HG03196 (cell line): ENCODE results near the gene KIAA1328.
"Not testable (repeated sequence)": the region's sequence is repeated elsewhere in the genome, so short reads cannot be mapped to it uniquely, and the experiment has no call there.

Source experiments
- ATAC-seq: cut with Tn5 transposase; IDR thresholded peaks from one replicate; pipeline ENCODE4 v1.9.1; 2021; ENCODE audit not compliant: unreplicated experiment

KIAA1328 gene

DNA sequence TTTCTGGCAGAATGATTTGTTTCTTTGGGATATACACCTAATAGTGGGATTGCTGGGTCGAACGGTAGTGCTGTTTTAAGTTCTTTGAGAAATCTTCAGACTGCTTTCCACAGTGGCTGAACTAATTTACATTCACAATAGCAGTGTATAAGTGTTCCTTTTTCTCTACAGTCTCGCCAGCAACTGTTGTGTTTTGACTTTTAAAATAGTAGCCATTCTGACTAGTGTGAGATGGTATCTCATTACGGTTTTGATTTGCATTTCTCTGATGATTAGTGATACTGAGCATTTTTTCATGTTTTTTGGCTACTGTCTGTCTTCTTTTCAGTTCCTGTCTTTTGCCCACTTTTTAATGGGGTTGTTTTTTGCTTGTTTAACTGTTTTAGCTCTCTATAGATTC lies 306.2 kb downstream of the KIAA1328 start:
- ATAC-seq: no peak

DNA sequence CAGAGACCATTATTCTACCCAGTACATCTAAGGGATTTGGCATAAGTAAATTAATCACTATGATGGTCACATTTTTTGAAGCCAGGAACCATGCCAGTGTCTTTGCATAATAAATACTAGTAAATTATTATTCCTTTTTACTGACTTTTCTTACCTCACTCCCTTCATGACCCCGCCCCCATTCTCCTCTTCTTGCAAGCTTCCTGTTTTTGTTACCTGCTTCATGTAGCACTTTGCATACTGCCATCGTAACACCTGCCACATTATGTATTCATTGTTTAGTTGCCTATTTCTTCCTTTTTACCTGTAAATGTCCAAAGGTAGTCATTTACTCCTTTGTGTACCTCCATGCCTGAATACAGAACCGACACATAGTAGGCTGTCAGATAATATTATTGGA lies 309.5 kb downstream of the KIAA1328 start:
- ATAC-seq: no peak

DNA sequence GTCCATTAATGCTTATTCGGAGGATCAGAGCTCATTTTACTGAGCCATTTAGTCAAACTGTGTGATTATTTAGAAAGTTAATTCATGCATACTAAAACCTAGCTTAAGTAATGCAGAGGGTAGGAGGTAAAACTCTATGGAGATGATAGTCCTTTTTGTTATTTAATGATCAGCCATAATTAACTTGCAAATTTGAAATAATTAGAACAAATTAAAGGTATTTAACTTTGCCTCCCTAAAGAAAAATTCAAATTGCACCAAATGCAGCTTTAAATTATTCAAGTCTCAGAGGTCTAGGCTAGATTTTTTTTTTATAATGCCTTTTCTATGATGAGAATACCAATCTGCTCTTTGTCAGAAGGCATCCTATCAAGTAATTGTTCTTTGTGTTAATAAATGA lies 310.9 kb downstream of the KIAA1328 start:
- ATAC-seq: no peak

DNA sequence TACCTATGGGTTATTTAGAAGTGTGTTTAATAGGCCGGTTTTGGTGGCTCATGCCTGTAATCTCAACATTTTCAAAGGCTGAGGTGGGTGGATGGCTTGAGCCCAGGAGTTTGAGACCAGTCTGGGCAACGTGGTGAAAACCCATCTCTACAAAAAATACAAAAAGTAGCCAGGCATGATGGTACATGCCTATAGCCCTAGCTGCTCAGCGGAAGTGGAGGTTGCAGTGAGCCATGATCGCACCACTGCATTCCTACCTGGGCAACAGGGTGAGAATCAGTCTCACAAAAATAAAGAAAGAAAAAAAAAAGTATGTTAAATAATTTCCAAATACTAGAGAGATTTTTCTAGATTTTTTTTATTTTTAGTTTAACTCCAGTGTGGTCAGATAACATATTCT lies 316.0 kb downstream of the KIAA1328 start:
- ATAC-seq: no peak

DNA sequence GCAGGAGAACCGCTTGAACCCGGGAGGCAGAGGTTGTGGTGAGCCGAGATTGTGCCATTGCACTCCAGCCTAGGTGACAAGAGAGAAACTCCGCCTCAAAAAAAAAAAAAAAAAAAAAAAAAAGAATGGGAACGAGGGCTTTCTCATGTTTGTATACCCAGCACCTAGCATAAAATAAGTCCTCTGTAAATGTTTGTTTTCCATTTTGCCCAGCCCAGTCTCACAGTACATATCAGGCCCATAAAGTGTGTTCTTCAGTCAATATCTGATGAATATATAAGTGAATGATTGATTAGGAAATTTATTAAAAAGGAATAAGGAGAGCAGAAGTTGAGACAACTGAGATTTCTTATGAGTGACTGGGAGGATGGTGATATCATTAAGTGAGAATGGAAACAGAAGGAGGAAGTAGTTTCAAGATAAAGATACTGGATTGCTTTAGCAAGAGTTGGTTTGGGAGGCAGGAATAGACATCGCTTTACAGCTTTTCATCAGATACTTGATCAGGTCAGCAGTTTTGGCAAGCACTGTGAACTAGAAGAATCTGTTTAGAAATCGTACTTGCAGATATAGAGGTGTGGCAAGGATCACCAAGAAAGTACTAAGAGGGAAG lies 327.5 kb downstream of the KIAA1328 start:
- ATAC-seq: no peak

DNA sequence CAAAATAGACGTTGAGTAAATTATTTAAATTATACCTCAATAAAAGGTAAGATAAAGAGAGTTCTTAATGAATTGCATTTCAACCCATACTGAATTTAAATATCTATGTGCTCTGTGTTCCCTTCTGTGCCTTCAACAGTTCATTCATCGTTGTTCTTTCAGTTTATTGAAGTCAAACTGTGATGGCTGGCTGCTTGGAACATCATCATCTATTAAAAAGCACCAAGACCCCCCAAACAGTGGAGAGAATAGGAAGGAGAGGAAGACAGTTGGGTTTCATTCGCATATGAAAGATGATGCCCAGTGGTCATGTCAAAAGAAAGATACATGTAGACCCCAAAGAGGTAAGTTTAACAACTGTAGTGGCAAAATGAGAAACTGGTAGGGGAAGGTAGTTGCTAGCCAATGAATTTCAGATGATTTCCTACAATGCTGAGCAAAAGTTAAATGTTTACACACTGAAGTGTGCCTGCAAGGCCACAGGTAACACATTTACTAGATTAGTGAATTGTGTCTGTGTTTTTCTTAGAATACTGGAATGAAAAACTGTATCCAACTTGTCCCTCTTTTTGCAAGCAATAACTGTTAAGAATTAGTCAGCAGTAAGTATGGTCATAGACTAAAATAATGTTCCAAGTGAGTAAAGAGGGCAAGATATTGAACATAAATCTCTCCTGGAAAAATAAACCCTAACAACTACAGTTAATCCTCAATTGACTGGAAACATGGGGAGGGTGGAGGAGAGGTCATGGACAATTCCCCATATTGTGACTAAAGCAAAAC lies 331.3 kb downstream of the KIAA1328 start:
- no peak for ATAC-seq

DNA sequence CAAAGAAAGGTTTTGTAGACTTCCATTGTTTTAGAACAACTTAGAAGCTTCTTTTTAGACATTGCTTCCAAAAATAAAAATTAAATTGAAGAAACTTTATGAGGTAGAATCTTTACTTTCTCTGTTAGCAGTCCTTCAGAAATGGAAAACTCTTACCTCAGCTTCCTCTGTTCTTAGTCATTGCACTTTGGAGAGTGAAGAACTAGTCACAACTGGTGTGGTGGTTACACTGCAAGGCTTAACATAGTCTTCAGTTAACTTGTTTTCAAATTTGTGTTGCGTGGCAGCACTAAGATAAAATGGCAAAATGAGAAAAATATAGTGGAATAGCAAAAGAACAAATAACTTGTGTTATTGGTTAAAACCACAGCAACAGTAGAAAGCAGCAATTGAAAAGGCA lies 332.6 kb downstream of the KIAA1328 start:
- no peak for ATAC-seq

DNA sequence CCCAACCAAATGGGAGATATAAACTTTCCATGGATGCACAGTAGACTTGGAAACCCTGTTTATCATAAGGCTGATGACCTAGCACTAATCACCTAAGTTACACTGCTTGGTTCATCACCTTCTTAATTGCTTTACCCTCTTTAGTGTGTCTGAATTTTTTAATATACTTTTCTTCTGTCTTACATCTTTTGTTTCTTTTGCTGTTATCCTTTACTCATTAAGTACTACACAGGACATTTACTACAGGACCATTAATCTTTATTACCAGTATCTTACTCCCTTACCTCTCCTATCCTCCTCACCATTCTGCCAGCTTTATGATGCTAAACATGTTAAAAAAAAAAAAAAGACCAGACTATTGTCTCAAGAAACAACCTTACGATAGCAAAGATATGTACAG lies 333.6 kb downstream of the KIAA1328 start:
- ATAC-seq: no peak

DNA sequence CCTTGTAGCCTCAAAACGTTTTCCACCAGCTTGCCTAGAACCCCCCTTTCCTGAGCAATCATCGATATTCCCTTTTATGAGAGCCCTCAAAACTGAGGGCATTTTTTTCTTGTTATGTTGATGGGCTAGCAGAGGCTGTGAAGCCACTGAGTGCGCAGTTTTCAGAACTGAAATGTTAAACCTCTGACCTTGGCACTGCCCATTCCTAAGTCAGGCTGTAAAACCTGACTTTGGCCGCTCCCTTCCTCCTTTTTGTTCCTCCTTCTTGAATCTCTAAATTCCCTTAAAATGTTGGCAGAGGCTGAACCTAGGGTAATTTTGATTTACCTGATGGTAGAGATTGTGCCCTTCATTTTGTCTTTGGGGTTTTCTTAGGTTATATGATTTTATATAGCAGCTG lies 334.2 kb downstream of the KIAA1328 start:
- ATAC-seq: no peak

DNA sequence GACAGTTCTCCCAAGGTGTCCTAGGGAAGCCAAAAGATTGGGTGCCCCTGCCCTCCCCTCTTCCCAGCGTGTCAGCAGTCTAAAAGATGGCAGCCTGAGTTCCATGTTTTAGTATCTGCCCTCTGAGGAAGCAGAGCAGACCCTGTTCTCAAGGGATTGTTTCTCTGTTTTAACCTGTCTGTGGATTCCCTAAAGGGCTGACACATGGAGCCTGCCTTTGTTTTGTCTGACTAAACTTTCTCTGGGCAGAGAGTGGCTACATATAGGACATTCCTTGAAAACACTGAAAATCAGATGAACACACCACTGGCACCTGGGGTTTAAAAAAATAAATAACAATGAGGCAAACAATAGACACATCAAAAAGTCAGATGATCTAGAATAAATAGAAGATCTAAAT lies 337.6 kb downstream of the KIAA1328 start:
- no peak for ATAC-seq

DNA sequence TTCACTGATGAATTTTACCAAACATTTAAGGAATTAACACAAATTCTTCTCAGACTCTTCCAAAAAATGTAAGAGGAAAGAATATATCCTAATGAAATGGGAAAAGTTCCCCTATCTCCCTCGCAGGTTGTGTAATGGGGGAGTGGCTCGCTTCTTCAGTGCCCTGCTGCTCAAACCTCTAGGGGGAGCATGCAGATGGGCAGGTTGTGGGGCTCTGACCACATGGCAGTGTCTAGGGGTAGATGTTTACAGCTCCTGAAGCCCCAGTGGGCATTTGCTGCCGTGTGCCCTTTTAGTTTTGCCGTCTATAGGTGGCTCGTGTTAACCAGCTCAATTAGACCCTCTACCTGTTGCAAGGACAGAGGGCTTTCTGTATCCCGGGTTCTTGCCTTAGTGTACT lies 338.0 kb downstream of the KIAA1328 start:
- ATAC-seq: not testable (repeated sequence)

DNA sequence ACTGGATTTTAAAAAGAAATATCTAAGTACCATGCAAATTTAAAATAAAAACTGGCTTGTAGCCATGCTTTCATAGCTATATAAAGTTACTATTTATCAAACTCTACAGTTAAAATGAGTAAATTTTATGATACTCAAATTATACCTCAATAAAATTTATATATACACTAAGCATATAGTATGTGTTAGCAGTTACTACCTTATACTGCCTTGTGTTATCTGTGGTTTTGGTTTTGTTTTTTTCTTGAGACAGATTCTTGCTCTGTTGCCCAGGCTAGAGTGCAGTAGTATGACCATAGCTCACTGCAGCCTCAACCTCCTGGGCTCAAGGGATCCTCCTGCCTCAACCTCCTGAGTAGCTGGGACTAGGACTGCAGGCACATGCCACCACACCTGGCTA lies 342.1 kb downstream of the KIAA1328 start:
- no peak for ATAC-seq

DNA sequence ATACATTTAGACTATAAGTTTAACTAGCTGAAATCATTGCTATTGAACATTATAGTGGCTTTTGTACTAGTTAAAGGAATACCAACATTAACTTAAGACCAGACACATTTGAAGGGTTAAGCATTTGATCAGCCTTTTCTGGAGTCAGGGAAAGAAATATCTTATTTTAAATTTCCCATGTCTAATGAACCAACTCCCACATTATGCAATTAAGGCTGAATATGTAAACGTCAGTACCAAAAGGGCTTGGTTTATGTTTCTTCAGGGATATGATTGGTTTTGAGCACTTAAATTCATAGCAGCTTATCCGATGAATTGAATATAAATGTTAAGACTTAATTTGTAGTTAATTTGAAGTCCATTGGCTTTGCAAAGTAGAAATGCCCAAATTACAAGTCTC lies 344.5 kb downstream of the KIAA1328 start:
- no peak for ATAC-seq

DNA sequence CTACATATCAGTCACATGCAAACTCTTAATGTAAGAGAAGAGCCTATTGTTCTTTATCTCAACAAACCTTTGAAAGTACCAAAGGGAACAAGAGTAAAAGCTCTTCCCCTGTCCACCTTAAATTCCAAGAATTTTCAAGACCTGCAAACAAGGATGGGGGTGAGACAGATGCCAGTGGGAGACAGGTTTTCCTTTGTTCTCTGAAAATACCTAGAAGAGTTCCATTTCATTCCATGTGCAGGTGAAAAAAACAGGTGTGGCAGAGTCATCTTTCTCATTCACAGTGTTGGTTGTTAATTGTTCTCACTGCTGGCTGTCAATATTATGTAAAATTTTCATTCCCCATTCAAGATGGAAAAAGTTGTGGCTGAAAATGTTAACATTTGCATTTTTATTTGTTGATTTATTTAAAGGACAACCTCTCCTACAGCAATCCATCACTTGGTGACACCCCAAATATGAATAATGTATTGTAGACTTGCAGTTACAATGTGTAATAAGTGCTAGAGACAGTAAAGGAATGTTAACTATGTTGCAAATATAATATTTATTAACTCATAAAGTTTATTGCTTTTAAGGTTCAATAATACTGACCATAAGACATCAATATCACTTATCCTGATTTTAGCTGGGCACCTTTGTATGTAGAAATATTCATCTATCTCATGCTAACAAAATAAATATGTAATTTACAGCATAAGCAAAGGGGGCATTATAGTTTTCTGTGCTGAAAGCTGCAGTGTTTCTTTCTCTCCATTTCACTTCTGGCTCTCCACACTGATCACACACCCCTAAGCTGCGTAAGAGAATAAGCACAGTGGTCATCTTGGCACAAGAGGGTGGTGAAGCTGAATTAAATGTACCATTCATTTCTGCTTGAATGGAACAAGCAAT lies 347.0 kb downstream of the KIAA1328 start:
- ATAC-seq: no peak

DNA sequence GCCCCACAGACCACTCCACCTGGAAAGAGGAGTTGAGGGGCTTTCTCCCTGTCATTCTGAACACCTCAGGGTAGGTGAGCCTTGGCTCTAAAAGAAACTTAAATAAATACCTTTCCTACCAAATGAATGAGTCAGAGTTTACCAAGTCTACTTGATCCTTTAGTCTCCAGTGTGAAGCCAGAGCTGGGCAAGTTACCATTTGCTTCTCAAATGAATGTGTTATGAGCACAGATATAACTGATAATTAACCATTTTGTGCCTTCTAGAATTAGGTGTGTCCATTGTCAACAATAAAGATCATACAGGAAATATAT lies 347.7 kb downstream of the KIAA1328 start:
- no peak for ATAC-seq

DNA sequence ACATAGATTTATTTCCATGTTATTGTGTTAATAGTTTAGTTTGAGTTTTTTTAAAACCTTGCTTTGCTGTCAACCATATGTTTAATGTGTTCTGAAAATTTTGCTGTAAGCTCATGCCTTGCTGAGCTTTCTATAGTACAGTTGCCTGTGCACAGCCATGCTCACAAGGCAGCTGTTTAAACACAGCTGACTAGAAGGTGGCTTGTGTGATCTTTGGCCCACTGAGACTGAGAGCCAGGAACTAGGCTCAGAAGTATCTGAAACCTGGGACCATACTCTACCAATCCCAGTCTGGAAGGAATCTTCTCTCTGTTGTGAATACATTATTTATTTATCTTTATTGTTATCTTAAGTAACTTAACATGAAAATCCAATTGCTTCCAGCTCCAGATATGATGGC lies 350.5 kb downstream of the KIAA1328 start:
- no peak for ATAC-seq

DNA sequence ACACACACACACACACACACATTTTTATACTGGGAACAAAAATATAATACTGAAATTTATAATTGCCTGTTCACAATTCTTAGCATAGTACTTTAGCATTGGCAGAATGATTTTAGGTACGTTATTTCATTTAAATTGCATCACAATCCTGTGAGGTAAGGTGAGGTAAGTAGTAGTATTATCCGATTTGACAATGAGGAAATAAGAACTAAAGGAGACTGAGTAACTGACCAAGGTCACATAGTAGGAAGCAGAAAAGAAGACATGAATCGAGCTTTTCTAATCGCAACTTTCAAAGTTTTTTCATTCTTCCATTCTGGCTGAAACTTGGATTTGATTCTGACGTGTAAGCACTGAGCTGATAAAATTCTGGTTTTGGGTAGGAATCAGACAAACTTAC lies 351.2 kb downstream of the KIAA1328 start:
- ATAC-seq: no peak

DNA sequence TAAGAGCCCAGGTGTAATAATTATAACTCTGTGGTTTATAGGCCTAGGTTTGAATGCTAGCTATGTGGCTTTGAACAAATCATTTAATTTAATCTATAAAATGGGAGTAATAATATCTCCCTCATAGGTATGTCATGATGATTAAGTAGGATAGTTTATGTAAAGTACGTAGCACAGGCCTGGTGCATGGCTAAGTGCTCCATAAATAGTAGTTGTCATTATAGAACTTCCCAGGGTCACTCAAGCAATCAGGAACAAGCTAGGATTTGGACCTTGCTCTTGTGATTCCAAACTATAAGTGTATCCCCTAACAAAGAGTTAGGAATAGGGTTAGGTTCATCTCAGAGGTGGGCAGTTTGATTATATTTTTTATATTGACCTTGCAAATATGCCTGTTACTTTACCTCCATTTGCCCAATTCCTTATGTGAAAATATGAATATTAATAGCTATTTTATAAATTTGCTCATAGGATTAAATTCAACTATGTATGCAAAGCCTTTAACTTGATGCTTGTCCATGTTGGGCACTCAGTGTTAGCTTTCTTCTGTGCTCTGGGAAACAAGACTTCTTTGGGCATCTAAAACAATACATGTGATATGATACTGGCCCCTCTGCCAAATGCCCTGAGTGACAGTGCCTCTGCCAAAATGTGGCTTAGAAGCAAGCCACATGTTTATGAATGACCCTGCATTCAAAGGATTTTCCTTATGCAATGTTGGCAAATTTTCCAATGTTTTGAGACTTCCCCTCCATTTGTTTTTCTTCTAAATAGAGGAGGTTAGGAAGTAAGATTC lies 353.6 kb downstream of the KIAA1328 start:
- no peak for ATAC-seq

DNA sequence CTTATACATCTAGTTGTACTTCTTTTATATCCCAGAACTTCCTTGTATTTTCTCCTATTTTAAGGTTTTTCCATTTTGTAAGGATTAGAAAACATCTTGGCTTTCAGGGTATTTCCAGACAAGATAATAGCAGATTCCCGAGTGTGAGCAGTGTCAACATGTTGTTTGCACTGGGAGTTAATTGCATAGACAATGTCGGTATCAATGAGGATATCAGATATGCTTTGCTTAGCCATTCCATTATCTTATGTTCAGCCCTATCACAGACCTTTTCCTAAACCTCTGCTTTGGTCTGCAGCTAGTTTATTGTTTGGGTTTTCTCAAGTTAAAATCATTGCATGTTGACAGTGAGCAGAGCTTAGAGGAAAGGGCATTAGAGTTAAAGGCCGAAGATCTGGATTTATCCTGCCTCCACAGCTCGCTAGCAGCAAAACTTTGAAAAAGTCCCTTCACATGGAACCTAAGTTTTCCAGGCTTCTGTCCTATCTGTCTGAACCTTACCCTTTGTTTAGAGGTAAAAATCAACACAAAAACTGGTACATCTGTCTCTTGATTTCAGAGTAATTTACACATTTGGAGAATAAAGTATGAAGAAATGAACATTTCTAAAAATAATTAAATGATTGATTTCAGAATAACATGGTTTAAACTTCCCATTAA lies 355.4 kb downstream of the KIAA1328 start:
- ATAC-seq: no peak

DNA sequence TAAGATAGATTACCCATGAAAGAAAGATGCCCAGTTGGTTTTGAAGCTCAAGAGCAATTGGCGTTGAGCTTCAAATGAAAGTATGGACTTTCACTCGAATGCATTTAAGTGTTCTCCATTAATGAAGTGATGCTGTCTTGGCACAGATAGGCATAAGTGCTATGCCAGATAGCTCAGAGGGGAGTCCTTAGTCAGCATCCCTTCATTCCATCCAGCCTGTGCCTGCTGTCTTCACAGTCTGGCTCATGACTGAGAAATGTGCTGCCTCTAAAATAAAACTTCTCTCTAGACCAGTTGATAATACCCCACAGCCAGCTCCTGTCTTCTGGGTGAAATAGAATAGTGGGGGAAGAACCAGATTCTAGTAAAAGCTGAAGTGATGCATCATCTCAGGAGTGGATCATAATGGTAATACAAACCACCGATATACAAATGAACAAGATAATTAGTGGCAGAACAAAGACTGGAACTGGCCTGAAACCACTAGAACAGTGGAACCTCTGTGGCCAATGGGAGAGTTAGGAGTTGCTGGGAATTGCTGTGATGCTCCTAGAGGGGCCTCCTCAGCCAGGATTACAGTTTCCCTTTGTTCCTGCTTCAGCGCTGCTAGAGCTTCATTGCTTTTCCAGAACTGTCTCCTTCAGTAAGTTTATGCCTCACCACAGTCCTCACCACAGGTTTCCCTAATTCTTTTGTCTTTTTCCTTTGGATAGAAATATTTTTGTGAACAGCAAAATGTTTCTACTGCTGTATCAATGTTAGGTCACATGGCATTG lies 359.3 kb downstream of the KIAA1328 start:
- no peak for ATAC-seq
